Testis (tissue), 2 donors: ENCODE measurements around the gene UBXN10.
"Not testable (repeated sequence)": the region's sequence is repeated elsewhere in the genome, so short reads cannot be mapped to it uniquely, and the experiment has no call there.

Source experiments
- POLR2A ChIP-seq: fragments of 450-650 bp; IDR thresholded peaks from one replicate; pipeline ENCODE4 v1.6.1; 2017; ENCODE audit warnings: antibody characterized with exemption, mild to moderate bottlenecking, moderate library complexity
- TF ChIP-seq, protein P1 (sequence below), 3 experiments: fragments of 450-650 bp in 2 of 3; fragments of 200-600 bp in 1 of 3; sonication (generic) in 1 of 3; IDR thresholded peaks; one replicate each; pipeline ENCODE4 v1.5.1; 2016 to 2019; ENCODE audit warnings: antibody characterized with exemption in 3 of 3, mild to moderate bottlenecking in 2 of 3, moderate library complexity in 1 of 3

DNA sequence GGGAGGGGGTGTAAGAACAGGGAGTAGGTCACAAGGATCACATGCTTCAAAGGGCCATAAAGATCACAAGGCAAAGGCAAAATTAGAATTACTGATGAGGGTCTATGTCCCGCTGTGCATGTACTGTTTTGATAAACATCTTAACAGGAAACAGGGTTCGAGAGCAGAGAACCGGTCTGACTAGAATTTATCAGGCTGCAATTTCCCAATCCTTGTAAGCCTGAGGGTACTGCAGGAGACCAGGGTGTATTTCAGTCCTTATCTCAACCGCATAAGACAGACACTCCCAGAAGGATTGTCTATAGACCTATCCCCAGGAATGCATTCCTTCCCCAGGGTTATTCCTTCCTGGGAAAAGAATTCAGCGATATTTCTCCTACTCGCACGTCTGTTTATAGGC is 46.7 kb downstream of the UBXN10 start:
- not testable (repeated sequence) for TF ChIP-seq POLR2A
- TF ChIP-seq, protein P1, sequence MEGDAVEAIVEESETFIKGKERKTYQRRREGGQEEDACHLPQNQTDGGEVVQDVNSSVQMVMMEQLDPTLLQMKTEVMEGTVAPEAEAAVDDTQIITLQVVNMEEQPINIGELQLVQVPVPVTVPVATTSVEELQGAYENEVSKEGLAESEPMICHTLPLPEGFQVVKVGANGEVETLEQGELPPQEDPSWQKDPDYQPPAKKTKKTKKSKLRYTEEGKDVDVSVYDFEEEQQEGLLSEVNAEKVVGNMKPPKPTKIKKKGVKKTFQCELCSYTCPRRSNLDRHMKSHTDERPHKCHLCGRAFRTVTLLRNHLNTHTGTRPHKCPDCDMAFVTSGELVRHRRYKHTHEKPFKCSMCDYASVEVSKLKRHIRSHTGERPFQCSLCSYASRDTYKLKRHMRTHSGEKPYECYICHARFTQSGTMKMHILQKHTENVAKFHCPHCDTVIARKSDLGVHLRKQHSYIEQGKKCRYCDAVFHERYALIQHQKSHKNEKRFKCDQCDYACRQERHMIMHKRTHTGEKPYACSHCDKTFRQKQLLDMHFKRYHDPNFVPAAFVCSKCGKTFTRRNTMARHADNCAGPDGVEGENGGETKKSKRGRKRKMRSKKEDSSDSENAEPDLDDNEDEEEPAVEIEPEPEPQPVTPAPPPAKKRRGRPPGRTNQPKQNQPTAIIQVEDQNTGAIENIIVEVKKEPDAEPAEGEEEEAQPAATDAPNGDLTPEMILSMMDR (IDR thresholded peaks at IDR 0.05): not testable (repeated sequence)
